Measurements from ENCODE around the gene OR12D1.

DNA sequence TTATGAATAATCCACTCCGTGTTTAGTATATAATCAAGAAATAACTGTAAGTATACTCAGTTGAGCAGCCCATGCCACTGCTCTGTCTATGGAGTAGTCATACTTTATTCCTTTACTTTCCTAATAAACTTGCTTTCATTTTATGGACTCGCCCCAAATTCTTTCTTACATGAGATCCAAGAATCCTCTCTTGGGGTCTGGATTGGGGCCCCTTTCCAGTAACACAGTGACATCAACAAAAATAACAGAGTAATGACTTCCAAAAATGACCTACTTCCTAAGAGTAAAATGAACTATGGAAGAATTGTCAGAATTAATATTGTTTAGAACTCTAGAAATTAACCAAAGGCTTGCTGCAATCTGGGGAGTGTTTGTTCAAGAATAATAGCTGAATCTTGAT lies 51.1 kb downstream of the OR12D1 start:
- TF ChIP-seq, protein P1, sequence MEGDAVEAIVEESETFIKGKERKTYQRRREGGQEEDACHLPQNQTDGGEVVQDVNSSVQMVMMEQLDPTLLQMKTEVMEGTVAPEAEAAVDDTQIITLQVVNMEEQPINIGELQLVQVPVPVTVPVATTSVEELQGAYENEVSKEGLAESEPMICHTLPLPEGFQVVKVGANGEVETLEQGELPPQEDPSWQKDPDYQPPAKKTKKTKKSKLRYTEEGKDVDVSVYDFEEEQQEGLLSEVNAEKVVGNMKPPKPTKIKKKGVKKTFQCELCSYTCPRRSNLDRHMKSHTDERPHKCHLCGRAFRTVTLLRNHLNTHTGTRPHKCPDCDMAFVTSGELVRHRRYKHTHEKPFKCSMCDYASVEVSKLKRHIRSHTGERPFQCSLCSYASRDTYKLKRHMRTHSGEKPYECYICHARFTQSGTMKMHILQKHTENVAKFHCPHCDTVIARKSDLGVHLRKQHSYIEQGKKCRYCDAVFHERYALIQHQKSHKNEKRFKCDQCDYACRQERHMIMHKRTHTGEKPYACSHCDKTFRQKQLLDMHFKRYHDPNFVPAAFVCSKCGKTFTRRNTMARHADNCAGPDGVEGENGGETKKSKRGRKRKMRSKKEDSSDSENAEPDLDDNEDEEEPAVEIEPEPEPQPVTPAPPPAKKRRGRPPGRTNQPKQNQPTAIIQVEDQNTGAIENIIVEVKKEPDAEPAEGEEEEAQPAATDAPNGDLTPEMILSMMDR (IDR thresholded peaks at IDR 0.05; ENCODE audit: low read depth, low read length, poor library complexity, severe bottlenecking), result no peak
- no peak for TF ChIP-seq EZH2phosphoT487 (IDR thresholded peaks at IDR 0.05; ENCODE audit: borderline replicate concordance, low read length)
